Measurements from ENCODE around the gene PPP1R3G.
"Not testable (repeated sequence)": the region's sequence is repeated elsewhere in the genome, so short reads cannot be mapped to it uniquely, and the experiment has no call there.

The PPP1R3G gene

GRCh38 chr6:5059036-5059896 lies 25.9 kb upstream of the PPP1R3G start:
- Histone ChIP-seq H3K27me3 (ENCODE audit: insufficient read depth, poor library complexity, severe bottlenecking) (no peaks in the 10 kb centered on the region), H3K27ac (replicated peaks) (no peak overlapping the region), H3K4me3 (replicated peaks; ENCODE audit: insufficient read depth, low read length) (no peak overlapping the region)
- TF ChIP-seq GABPA (IDR thresholded peaks at IDR 0.05; ENCODE audit: low read depth) (no peak), POLR2AphosphoS5 (IDR thresholded peaks at IDR 0.05; ENCODE audit: low read depth) (no peak), CTCF (IDR thresholded peaks at IDR 0.05; ENCODE audit: insufficient read depth, low read length) (no peak), REST (IDR thresholded peaks at IDR 0.05; ENCODE audit: insufficient replicate concordance, low read depth) (no peak), SPI1 (IDR thresholded peaks at IDR 0.05; ENCODE audit: borderline replicate concordance, low read depth) (no peak)
- no peak for DNase-seq (ENCODE audit: low read depth in 1 of 2, low spot score in 1 of 2)

GRCh38 chr6:5060439-5060838 lies 24.7 kb upstream of the PPP1R3G start:
- DNase-seq (ENCODE audit: low read depth in 1 of 2, low spot score in 1 of 2); H3K4me3 ChIP-seq (replicated peaks; ENCODE audit: insufficient read depth, low read length); H3K27ac ChIP-seq (replicated peaks); H3K27me3 ChIP-seq (ENCODE audit: insufficient read depth, poor library complexity, severe bottlenecking): not testable (repeated sequence)

GRCh38 chr6:5061152-5061551 lies 24.0 kb upstream of the PPP1R3G start:
- TF ChIP-seq SPI1 (IDR thresholded peaks at IDR 0.05; ENCODE audit: borderline replicate concordance, low read depth), result no peak
- TF ChIP-seq REST (IDR thresholded peaks at IDR 0.05; ENCODE audit: insufficient replicate concordance, low read depth), result no peak
- TF ChIP-seq GABPA (IDR thresholded peaks at IDR 0.05; ENCODE audit: low read depth), result no peak
- Histone ChIP-seq H3K4me3 (replicated peaks; ENCODE audit: insufficient read depth, low read length) (no peak overlapping the region), H3K27ac (replicated peaks) (no peak overlapping the region), H3K27me3 (ENCODE audit: insufficient read depth, poor library complexity, severe bottlenecking) (no peaks in the 10 kb centered on the region)
- DNase-seq (ENCODE audit: low read depth in 1 of 2, low spot score in 1 of 2), result no peak

- H3K4me3 ChIP-seq (replicated peaks; ENCODE audit: insufficient read depth, low read length), result no peak overlapping the region
- no peak for DNase-seq (ENCODE audit: low read depth in 1 of 2, low spot score in 1 of 2)
- no peak for TF ChIP-seq GABPA (IDR thresholded peaks at IDR 0.05; ENCODE audit: low read depth)
- no peak for TF ChIP-seq CTCF (IDR thresholded peaks at IDR 0.05; ENCODE audit: insufficient read depth, low read length)
- TF ChIP-seq REST (IDR thresholded peaks at IDR 0.05; ENCODE audit: insufficient replicate concordance, low read depth), result no peak
- TF ChIP-seq POLR2AphosphoS5 (IDR thresholded peaks at IDR 0.05; ENCODE audit: low read depth), result no peak
- TF ChIP-seq SPI1 (IDR thresholded peaks at IDR 0.05; ENCODE audit: borderline replicate concordance, low read depth), result no peak
- H3K27ac ChIP-seq (replicated peaks), result no peak overlapping the region
- H3K27me3 ChIP-seq (ENCODE audit: insufficient read depth, poor library complexity, severe bottlenecking), result no peaks in the 10 kb centered on the region
Measured at GRCh38 chr6:5063617-5064016, 21.5 kb upstream of the PPP1R3G start.

All from HL-60 (cell line).